IMR-90 (cell line): ENCODE measurements around the gene STAU1. TPM values are rescaled to one million over a fixed set of nuclear protein-coding genes. Genes with fewer than 3 reads are reported as not detected.
"Not testable (repeated sequence)": the region's sequence is repeated elsewhere in the genome, so short reads cannot be mapped to it uniquely, and the experiment has no call there.

Source experiments
- ATAC-seq: fragments of 200-7000 bp; cut with Tn5 transposase; 2 replicates; pipeline ENCODE4 v1.9.1; 2020; ENCODE audit warnings: low read depth, mild to moderate bottlenecking, moderate library complexity
- BruUV-seq: library from RNA; stranded (reverse); fragments of 400-500 nt; replicated peaks from 2 replicates; lab custom pipeline; 2021; lab: Mats Ljungman, UMichigan
- CTCF ChIA-PET: fragments of 300-600 bp; formaldehyde crosslinking; extraction: SDS; loops from one replicate; lab custom pipeline; 2021; ENCODE audit warnings: antibody characterized with exemption; lab: Yijun Ruan, JAX
- POLR2A ChIA-PET: fragments of 300-600 bp; sonication (Branson Sonifier 250); formaldehyde crosslinking; loops from one replicate; lab custom pipeline; 2022; ENCODE audit warnings: antibody characterized with exemption; ENCODE audit not compliant: unreplicated experiment; lab: Charles Lee
- DNase-seq: peaks from one replicate; pipeline ENCODE4 v3.0.0; 2013
- H2AFZ ChIP-seq: replicated peaks from 2 replicates; pipeline ENCODE3; 2013; ENCODE audit warnings: low read length, mild to moderate bottlenecking; ENCODE audit not compliant: poor library complexity
- H2AK5ac ChIP-seq: 2 replicates; pipeline ENCODE4 v1.6.1; 2013; ENCODE audit warnings: low read depth, low read length, inconsistent platforms
- H2AK9ac ChIP-seq: replicated peaks from 2 replicates; pipeline ENCODE3; 2013; ENCODE audit warnings: mild to moderate bottlenecking, low read depth, low read length, moderate library complexity; ENCODE audit not compliant: poor library complexity
- H2BK120ac ChIP-seq: 2 replicates; pipeline ENCODE4 v1.6.1; 2013; ENCODE audit warnings: low read depth, low read length, inconsistent platforms
- H2BK15ac ChIP-seq: 3 replicates; pipeline ENCODE4 v1.6.1; 2013; ENCODE audit warnings: low read depth, low read length, inconsistent platforms
- H2BK20ac ChIP-seq: 2 replicates; pipeline ENCODE4 v1.6.1; 2013; ENCODE audit warnings: low read depth, mild to moderate bottlenecking, inconsistent platforms, low read length, moderate library complexity
- H2BK5ac ChIP-seq: 2 replicates; pipeline ENCODE4 v1.6.1; 2013; ENCODE audit warnings: mild to moderate bottlenecking, low read depth, low read length, inconsistent platforms; ENCODE audit not compliant: poor library complexity, severe bottlenecking
- H3K14ac ChIP-seq: replicated peaks from 2 replicates; pipeline ENCODE4 v1.6.1; 2013; ENCODE audit warnings: low read depth, low read length, inconsistent platforms
- H3K18ac ChIP-seq: 2 replicates; pipeline ENCODE4 v1.6.1; 2013; ENCODE audit warnings: low read depth, low read length, control low read depth
- H3K23ac ChIP-seq: 2 replicates; pipeline ENCODE4 v1.6.1; 2013; ENCODE audit warnings: low read depth, low read length, inconsistent platforms
- H3K27ac ChIP-seq: 2 replicates; pipeline ENCODE4 v1.5.1; 2013; ENCODE audit warnings: mild to moderate bottlenecking, control low read depth, low read length; ENCODE audit not compliant: insufficient read depth
- H3K27me3 ChIP-seq: 2 replicates; pipeline ENCODE4 v1.6.1; 2013; ENCODE audit warnings: low read length; ENCODE audit not compliant: control insufficient read depth, insufficient read depth
- H3K36me3 ChIP-seq: 2 replicates; pipeline ENCODE4 v1.6.1; 2013; ENCODE audit warnings: low read length, mixed read lengths; ENCODE audit not compliant: control insufficient read depth, insufficient read depth
- H3K4ac ChIP-seq: 2 replicates; pipeline ENCODE4 v1.6.1; 2013; ENCODE audit warnings: low read depth, low read length, inconsistent platforms
- H3K4me1 ChIP-seq: 2 replicates; pipeline ENCODE4 v1.6.1; 2013; ENCODE audit warnings: low read length, mixed read lengths; ENCODE audit not compliant: control insufficient read depth, insufficient read depth
- H3K4me2 ChIP-seq: 2 replicates; pipeline ENCODE4 v1.6.1; 2013; ENCODE audit warnings: low read depth, mild to moderate bottlenecking, control low read depth, low read length, moderate library complexity
- H3K4me3 ChIP-seq: 2 replicates; pipeline ENCODE4 v1.5.1; 2013; ENCODE audit warnings: low read depth, mild to moderate bottlenecking, control low read depth, low read length, moderate library complexity; ENCODE audit not compliant: insufficient read depth
- H3K56ac ChIP-seq: 2 replicates; pipeline ENCODE4 v1.6.1; 2013; ENCODE audit warnings: low read length, inconsistent platforms; ENCODE audit not compliant: insufficient read depth; ENCODE audit errors: extremely low read depth
- H3K79me1 ChIP-seq, 2 experiments: 2 replicates each; pipeline ENCODE4 v1.6.1; 2013; ENCODE audit warnings: low read length in 2 of 2, inconsistent platforms in 1 of 2, low read depth in 1 of 2
- H3K9ac ChIP-seq: 2 replicates; pipeline ENCODE4 v1.6.1; 2013; ENCODE audit warnings: low read depth, low read length, control low read depth
- H3K9me1 ChIP-seq: 2 replicates; pipeline ENCODE4 v1.6.1; 2013; ENCODE audit warnings: low read length, inconsistent platforms; ENCODE audit not compliant: insufficient read depth
- H3K9me3 ChIP-seq: 2 replicates; pipeline ENCODE4 v1.6.1; 2013; ENCODE audit warnings: low read length; ENCODE audit not compliant: control insufficient read depth, insufficient read depth
- H4K20me1 ChIP-seq: 2 replicates; pipeline ENCODE4 v1.6.1; 2013; ENCODE audit warnings: low read length, inconsistent platforms; ENCODE audit not compliant: insufficient read depth
- H4K5ac ChIP-seq: 2 replicates; pipeline ENCODE4 v1.6.1; 2013; ENCODE audit warnings: mild to moderate bottlenecking, low read depth, low read length, control low read depth
- H4K8ac ChIP-seq, 2 experiments: 2 replicates each; pipeline ENCODE4 v1.6.1; 2013; ENCODE audit warnings: low read depth in 2 of 2, low read length in 2 of 2, control low read depth in 1 of 2, inconsistent platforms in 1 of 2
- H4K91ac ChIP-seq: 2 replicates; pipeline ENCODE4 v1.6.1; 2013; ENCODE audit warnings: low read depth, low read length, inconsistent platforms; ENCODE audit not compliant: insufficient read depth
- WGBS, 2 experiments: methylation state at CpG; one replicate each; pipeline versions ENCODE4 v1.1.5 to v1.1.7; 2013; ENCODE audit warnings: missing lambda C conversion rate in 2 of 2; ENCODE audit not compliant: insufficient read length in 1 of 2; ENCODE audit errors: extremely low coverage in 2 of 2; 5-methylcytosine and 5-hydroxymethylcytosine counted together
- dilution Hi-C: fragments of 300-500 bp; cut with HindIII; formaldehyde crosslinking; loops from one replicate; pipeline ENCODE4 v1.14.3; 2018; ENCODE audit warnings: low sequenced_read_pairs; ENCODE audit not compliant: unreplicated experiment
- in situ Hi-C: fragments of 300-500 bp; cut with MboI; formaldehyde crosslinking; loops from 3 replicates; pipeline ENCODE4 v1.14.3; 2019; ENCODE audit warnings: low sequenced_read_pairs, inconsistent platforms, mixed read lengths
- intact Hi-C: fragments of 100-400 bp; cut with micrococcal nuclease; formaldehyde crosslinking; loops from 2 replicates; pipeline ENCODE4 v1.10.0; 2022
- polyA plus RNA-seq, 3 experiments: library from polyadenylated mRNA; depleted of rRNA; stranded (reverse); fragments of >200 nt; gene quantifications; 2 replicates each; pipeline ENCODE4 v1.2.3, GENCODE V29; 2012; ENCODE audit warnings: low replicate concordance in 1 of 3
- total RNA-seq: library from RNA; depleted of rRNA; stranded (reverse); fragments of >200 nt; gene quantifications from 2 replicates; pipeline ENCODE4 v1.2.3, GENCODE V29; 2012

STAU1 gene
- total and polyA plus RNA-seq, 2 of the 4 experiments (the other 2 are of a cell fraction), result 35.3 to 50.3 TPM

GRCh38 chr20:49218739-49219090 is 30.6 kb upstream of the STAU1 start:
- DNase-seq, H2BK15ac ChIP-seq, H3K9ac ChIP-seq, H2BK20ac ChIP-seq, H3K56ac ChIP-seq, H4K91ac ChIP-seq, H3K27me3 ChIP-seq, H3K4me2 ChIP-seq, H3K4me1 ChIP-seq, H2BK120ac ChIP-seq, H3K9me1 ChIP-seq, H3K4me3 ChIP-seq, ATAC-seq, H4K20me1 ChIP-seq, H3K18ac ChIP-seq, BruUV-seq, H3K9me3 ChIP-seq, POLR2A ChIA-PET, dilution Hi-C loops, H3K14ac ChIP-seq, H3K23ac ChIP-seq: not testable (repeated sequence)
- peak overlapping the region; percentile 95 for H2AK9ac ChIP-seq
- CTCF ChIA-PET, result interaction anchor here (0.5 to 1.1 kb wide), 3 partner anchors 23 to 86 kb away, joined by 3 to 4 read pairs (median 3); no protein-coding TSS in a partner anchor
- H4K5ac ChIP-seq, result peak overlapping the region; percentile 61
- peak overlapping the region; percentile 55 for H2BK5ac ChIP-seq
- peak overlapping the region; percentile 76 for H3K4ac ChIP-seq
- in situ Hi-C loops, result loop anchor here (5.0 kb wide), 1 partner anchor 86 kb away; no protein-coding TSS in a partner anchor
- WGBS, 2 experiments, result 97% methylated on average over 5 of the region's 13 CpGs; no CpG with 5 or more reads in 1 of the 2 experiments
- intact Hi-C loops, result loop anchor here (5.0 kb wide), 1 partner anchor 576 kb away; no protein-coding TSS in a partner anchor
- peaks cover 8 to 28% of the 10 kb centered on the region in 2 experiments; a peak in 3 of 4 replicates for H3K79me1 ChIP-seq
- H2AK5ac ChIP-seq, result peak overlapping the region; percentile 94; the same call in 1 of the 2 replicates
- H3K27ac ChIP-seq, result peak overlapping the region; percentile 18; the same call in 1 of the 2 replicates
- H2AFZ ChIP-seq, result peak overlapping the region; percentile 90
- H4K8ac ChIP-seq, result peak overlapping the region; percentile 11 to 68
- peaks cover 13% of the 10 kb centered on the region for H3K36me3 ChIP-seq
